Sigmoid colon (tissue), 7 donors: ENCODE measurements around the gene GJA10. TPM values are rescaled to one million over a fixed set of nuclear protein-coding genes. Genes with fewer than 3 reads are reported as not detected.
"Not testable (repeated sequence)": the region's sequence is repeated elsewhere in the genome, so short reads cannot be mapped to it uniquely, and the experiment has no call there.

Source experiments
- DNase-seq: peaks from one replicate; pipeline ENCODE4 v3.0.0-alpha.2; 2019
- H3K27ac ChIP-seq, 4 donors: fragments of 200-600 bp; sonication (generic); one replicate each; pipeline ENCODE4 v1.5.1; 2016 to 2019; ENCODE audit warnings: mild to moderate bottlenecking in 1 of 4
- H3K27me3 ChIP-seq, 3 donors: fragments of 200-600 bp; sonication (generic); one replicate each; pipeline ENCODE4 v1.5.1; 2019; ENCODE audit warnings: mild to moderate bottlenecking in 1 of 3
- H3K36me3 ChIP-seq, 4 donors: fragments of 200-600 bp; sonication (generic); one replicate each; pipeline ENCODE4 v1.5.1; 2016 to 2019
- H3K4me1 ChIP-seq, 4 donors: fragments of 200-600 bp; sonication (generic); one replicate each; pipeline ENCODE4 v1.5.1; 2017 to 2019
- H3K4me3 ChIP-seq, 4 donors: fragments of 200-600 bp; sonication (generic); one replicate each; pipeline ENCODE4 v1.5.1; 2017 to 2019; ENCODE audit warnings: mild to moderate bottlenecking in 2 of 4, moderate library complexity in 1 of 4
- H3K9me3 ChIP-seq, 4 donors: fragments of 200-600 bp in 3 of 4; sonication (generic) in 3 of 4; one replicate each; pipeline versions ENCODE4 v1.5.1 to v1.6.1; 2013 to 2019
- CTCF ChIP-seq, 4 experiments: fragments of 450-650 bp in 3 of 4; fragments of 200-600 bp in 1 of 4; IDR thresholded peaks; one replicate each; pipeline ENCODE4 v1.5.1; 2016 to 2019; ENCODE audit warnings: antibody characterized with exemption in 4 of 4, mild to moderate bottlenecking in 3 of 4, moderate library complexity in 2 of 4
- EP300 ChIP-seq, 4 donors: sonication (generic); formaldehyde crosslinking; IDR thresholded peaks; one replicate each; pipeline ENCODE4 v1.6.1; 2017; ENCODE audit warnings: antibody characterized with exemption in 4 of 4
- POLR2A ChIP-seq, 2 donors: fragments of 450-650 bp; IDR thresholded peaks; one replicate each; pipeline ENCODE4 v1.6.1; 2016; ENCODE audit warnings: antibody characterized with exemption in 2 of 2, mild to moderate bottlenecking in 2 of 2, moderate library complexity in 2 of 2
- POLR2AphosphoS5 ChIP-seq, 4 donors: sonication (generic); formaldehyde crosslinking; IDR thresholded peaks; one replicate each; pipeline ENCODE4 v1.6.1; 2017; ENCODE audit warnings: antibody characterized with exemption in 4 of 4
- WGBS, 2 donors: extraction: QIAGEN DNeasy Blood & Tissue Kit; methylation state at CpG; one replicate each; pipeline ENCODE4 v1.1.7; 2013; 5-methylcytosine and 5-hydroxymethylcytosine counted together
- intact Hi-C: fragments of 100-400 bp; cut with DNase I; formaldehyde crosslinking; loops from one replicate; pipeline ENCODE4 v1.15.1; 2023
- polyA plus RNA-seq, 3 donors: library from polyadenylated mRNA; stranded (reverse); fragments of 200-250 nt; gene quantifications; one replicate each; pipeline ENCODE4 v1.2.3, GENCODE V29; 2013
- total RNA-seq, 4 donors: library from RNA; depleted of rRNA; stranded (reverse); fragments of >200 nt; gene quantifications; one replicate each; pipeline ENCODE4 v1.1.0, GENCODE V29; 2016
- donor health status: healthy with polysubstance abuse.
- donor health status: Bipolar disorder and iron deficiency.
- donor health status: healthy.

The GJA10 gene
- total and polyA plus RNA-seq, 7 donors: not detected

- Histone ChIP-seq H3K27me3 (peaks cover 7 to 28% (median 8%) of the 10 kb centered on the region in 3 donors), H3K27ac (no peak overlapping the region), H3K4me1 (no peaks in the 10 kb centered on the region), H3K4me3 (no peak overlapping the region), H3K36me3 (no peaks in the 10 kb centered on the region), H3K9me3 (no peaks in the 10 kb centered on the region)
- DNase-seq: no peak
- TF ChIP-seq CTCF (IDR thresholded peaks at IDR 0.05) (no peak), EP300 (IDR thresholded peaks at IDR 0.05) (no peak)
- 91 to 95% methylated on average over 44 of the region's 44 CpGs for WGBS, 2 donors
- intact Hi-C loops: no loop called here
These were observed 7.7 kb upstream of the GJA10 start for GRCh38 chr6:89886378-89887120.

GRCh38 chr6:89887452-89888137, 6.7 kb upstream of the GJA10 start:
- no peaks in the 10 kb centered on the region for H3K4me1 ChIP-seq
- H3K9me3 ChIP-seq: no peaks in the 10 kb centered on the region
- WGBS, 2 donors: 29 to 51% methylated on average over 43 of the region's 43 CpGs
- no peak overlapping the region for H3K4me3 ChIP-seq
- TF ChIP-seq POLR2AphosphoS5 (IDR thresholded peaks at IDR 0.05) (no peak), EP300 (IDR thresholded peaks at IDR 0.05) (no peak)
- peaks cover 7 to 38% (median 8%) of the 10 kb centered on the region in 3 donors for H3K27me3 ChIP-seq
- intact Hi-C loops: no loop called here
- no peaks in the 10 kb centered on the region for H3K36me3 ChIP-seq
- H3K27ac ChIP-seq: no peak overlapping the region
- DNase-seq: no peak

GRCh38 chr6:89888138-89888514, 6.1 kb upstream of the GJA10 start:
- no peak overlapping the region for H3K4me3 ChIP-seq
- TF ChIP-seq EP300 (IDR thresholded peaks at IDR 0.05) (no peak), CTCF (IDR thresholded peaks at IDR 0.05) (no peak), POLR2AphosphoS5 (IDR thresholded peaks at IDR 0.05) (no peak), POLR2A (IDR thresholded peaks at IDR 0.05) (no peak)
- no peak for DNase-seq
- H3K27ac ChIP-seq: no peak overlapping the region
- H3K9me3 ChIP-seq: no peaks in the 10 kb centered on the region
- 88 to 89% methylated on average over 7 of the region's 7 CpGs for WGBS, 2 donors
- peaks cover 7 to 42% (median 8%) of the 10 kb centered on the region in 3 donors for H3K27me3 ChIP-seq
- intact Hi-C loops: no loop called here
- no peaks in the 10 kb centered on the region for H3K4me1 ChIP-seq
- no peaks in the 10 kb centered on the region for H3K36me3 ChIP-seq

GRCh38 chr6:89888871-89889270, 5.4 kb upstream of the GJA10 start:
- intact Hi-C loops: no loop called here
- Histone ChIP-seq H3K27me3 (peaks cover 8 to 50% (median 9%) of the 10 kb centered on the region in 3 donors), H3K9me3 (no peaks in the 10 kb centered on the region), H3K27ac (no peak overlapping the region), H3K4me1 (no peaks in the 10 kb centered on the region), H3K36me3 (no peaks in the 10 kb centered on the region), H3K4me3 (no peak overlapping the region)
- 48 to 79% methylated on average over 3 of the region's 3 CpGs for WGBS, 2 donors
- no peak for DNase-seq
- TF ChIP-seq POLR2A (IDR thresholded peaks at IDR 0.05) (no peak), POLR2AphosphoS5 (IDR thresholded peaks at IDR 0.05) (no peak), EP300 (IDR thresholded peaks at IDR 0.05) (no peak), CTCF (IDR thresholded peaks at IDR 0.05) (no peak)

GRCh38 chr6:89890845-89891528, 3.3 kb upstream of the GJA10 start:
- peaks cover 8 to 55% (median 16%) of the 10 kb centered on the region in 3 donors for H3K27me3 ChIP-seq
- H3K4me3 ChIP-seq, intact Hi-C loops, DNase-seq, H3K27ac ChIP-seq, H3K9me3 ChIP-seq, H3K4me1 ChIP-seq, H3K36me3 ChIP-seq: not testable (repeated sequence)
- 16 to 20% methylated on average over 11 of the region's 11 CpGs for WGBS, 2 donors

GRCh38 chr6:89892577-89892976, 1.7 kb upstream of the GJA10 start:
- DNase-seq, H3K4me1 ChIP-seq, H3K36me3 ChIP-seq, intact Hi-C loops, H3K9me3 ChIP-seq, H3K4me3 ChIP-seq, H3K27ac ChIP-seq: not testable (repeated sequence)
- 83 to 92% methylated on average over 8 of the region's 8 CpGs for WGBS, 2 donors
- peaks cover 6 to 51% (median 16%) of the 10 kb centered on the region in 3 donors for H3K27me3 ChIP-seq
